Activated T-cell treated with anti-CD3 and anti-CD28 coated beads for 4 hours (primary cell): ENCODE data around the gene GNL2.
A peak's percentile ranks its signal among the peaks of the same experiment; 100 is the strongest.
"Not testable (repeated sequence)": the region's sequence is repeated elsewhere in the genome, so short reads cannot be mapped to it uniquely, and the experiment has no call there.

ENCODE experiments used
- DNase-seq: peaks from one replicate; pipeline ENCODE4 v3.0.0-alpha.2; 2020

The GNL2 gene

GRCh38 chr1:37559080-37559479, 36.7 kb downstream of the GNL2 start:
- DNase-seq, result no peak

GRCh38 chr1:37558411-37558810, 37.3 kb downstream of the GNL2 start:
- DNase-seq, result no peak

- no peak for DNase-seq
These were observed 38.3 kb downstream of the GNL2 start for GRCh38 chr1:37557402-37557801.

GRCh38 chr1:37556712-37557196, 39.0 kb downstream of the GNL2 start, which contains the start of gene DNALI1:
Gene DNALI1, plus strand, starts transcription at chr1:37556940. Its CDS starts 55 bp downstream, at chr1:37556995.
- no peak for DNase-seq

- peak; percentile 87 for DNase-seq
These were observed 41.6 kb downstream of the GNL2 start, which contains the start of gene SNIP1 for GRCh38 chr1:37553927-37554808. Gene SNIP1, minus strand, starts transcription at chr1:37554293. Its CDS starts 64 bp downstream, at chr1:37554229.

GRCh38 chr1:37553598-37553926, 42.2 kb downstream of the GNL2 start:
- DNase-seq, result no peak

- DNase-seq, result no peak
These were observed 46.4 kb downstream of the GNL2 start for GRCh38 chr1:37549341-37549740.

- DNase-seq, result no peak
These were observed 50.7 kb downstream of the GNL2 start for GRCh38 chr1:37545019-37545418.

GRCh38 chr1:37544530-37544929, 51.2 kb downstream of the GNL2 start:
- no peak for DNase-seq

GRCh38 chr1:37540036-37540785, 55.5 kb downstream of the GNL2 start:
- DNase-seq, result no peak

GRCh38 chr1:37539154-37539553, 56.6 kb downstream of the GNL2 start:
- DNase-seq, result not testable (repeated sequence)

GRCh38 chr1:37537378-37537777, 58.4 kb downstream of the GNL2 start:
- DNase-seq, result no peak

- DNase-seq, result no peak
These were observed 62.2 kb downstream of the GNL2 start for GRCh38 chr1:37533317-37534093.

- not testable (repeated sequence) for DNase-seq
These were observed 63.1 kb downstream of the GNL2 start for GRCh38 chr1:37532418-37533156.

GRCh38 chr1:37529888-37530287, 65.8 kb downstream of the GNL2 start:
- DNase-seq, result not testable (repeated sequence)

GRCh38 chr1:37519613-37520012, 76.1 kb downstream of the GNL2 start:
- DNase-seq, result no peak

GRCh38 chr1:37518929-37519328, 76.8 kb downstream of the GNL2 start:
- DNase-seq, result peak; percentile 16

GRCh38 chr1:37518241-37518640, 77.5 kb downstream of the GNL2 start:
- not testable (repeated sequence) for DNase-seq

- no peak for DNase-seq
These were observed 78.2 kb downstream of the GNL2 start for GRCh38 chr1:37517569-37517968.
